GM18505 (cell line): ENCODE results near the gene COTL1.

Experiments used
- ATAC-seq: cut with Tn5 transposase; IDR thresholded peaks from one replicate; pipeline ENCODE4 v1.9.1; 2021; ENCODE audit not compliant: unreplicated experiment
- POLR2A ChIP-seq: IDR thresholded peaks from 4 replicates; pipeline ENCODE4 v1.6.1; 2011; ENCODE audit warnings: borderline replicate concordance; ENCODE audit not compliant: insufficient read depth, insufficient read length; ENCODE audit errors: extremely low read depth

Gene COTL1

DNA sequence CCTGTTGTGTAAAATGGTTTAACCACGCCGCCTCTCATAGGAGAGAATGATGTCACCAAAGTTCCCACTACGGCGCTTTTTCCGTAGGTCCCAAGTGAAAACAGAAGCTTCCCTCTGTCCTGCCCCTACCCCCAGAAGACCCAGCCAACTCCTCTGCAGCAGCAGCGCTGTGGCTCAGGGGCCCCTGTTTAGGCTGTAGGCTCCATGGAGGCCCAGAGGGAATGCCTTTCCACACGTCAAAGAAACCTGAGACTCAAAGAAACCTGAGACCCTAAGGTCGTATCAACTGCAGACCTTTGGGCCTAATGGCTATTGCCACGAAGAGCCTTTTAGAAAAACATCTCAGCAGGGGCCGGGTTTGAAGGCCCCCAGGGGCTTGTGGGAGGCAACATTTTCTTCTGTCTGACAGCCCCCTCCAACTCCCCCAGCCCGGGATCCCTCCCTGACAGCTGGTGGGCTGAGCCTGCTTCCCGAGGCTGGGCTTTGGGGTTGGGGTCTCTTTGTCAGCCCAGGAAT lies 70.3 kb downstream of the COTL1 start:
- no peak for TF ChIP-seq POLR2A
- no peak for ATAC-seq

DNA sequence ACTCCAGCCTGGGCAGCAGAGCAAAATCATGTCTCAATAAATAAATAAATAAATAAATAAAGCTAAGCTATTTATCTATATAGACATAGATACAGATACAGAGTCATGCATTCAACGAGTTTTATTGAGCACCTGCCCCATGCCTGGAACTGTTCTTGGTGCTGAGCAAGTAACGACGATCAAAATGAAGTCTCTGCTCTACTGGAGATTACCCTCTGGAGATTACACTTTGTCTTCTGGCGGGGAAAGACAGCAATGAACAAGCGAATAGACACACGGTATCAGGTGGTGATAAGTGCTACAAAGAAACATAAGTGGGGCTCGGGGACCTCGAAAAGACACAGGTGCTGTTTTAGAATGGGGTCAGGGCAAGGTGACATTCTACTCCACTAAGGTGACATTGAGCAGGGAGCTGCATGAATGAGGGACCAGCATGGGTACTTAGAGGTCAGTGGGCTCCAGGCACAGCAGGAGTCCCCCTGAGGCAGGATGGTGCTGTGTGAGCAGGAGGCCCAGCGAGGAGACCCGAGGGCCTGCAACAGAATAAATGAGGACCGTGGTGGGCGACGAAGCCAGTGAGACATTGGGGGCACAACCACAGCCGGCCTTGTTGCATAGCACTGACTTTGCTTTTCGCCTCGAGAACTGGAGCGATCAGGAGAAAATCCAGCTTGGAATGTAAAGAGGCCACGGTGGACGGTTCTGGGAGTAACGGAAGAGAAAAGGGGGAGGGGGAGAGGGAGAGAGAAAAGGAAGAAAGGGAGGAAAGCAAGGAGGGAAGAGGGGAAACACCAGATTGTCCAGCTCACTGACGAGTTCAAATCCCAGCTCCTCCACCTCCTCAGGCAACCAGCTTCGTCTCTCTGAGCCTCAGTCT lies 71.0 kb downstream of the COTL1 start:
- no peak for TF ChIP-seq POLR2A
- no peak for ATAC-seq

- no peak for ATAC-seq
- no peak for TF ChIP-seq POLR2A
Measured at GRCh38 chr16:84545114-84545737, 72.7 kb downstream of the COTL1 start.

DNA sequence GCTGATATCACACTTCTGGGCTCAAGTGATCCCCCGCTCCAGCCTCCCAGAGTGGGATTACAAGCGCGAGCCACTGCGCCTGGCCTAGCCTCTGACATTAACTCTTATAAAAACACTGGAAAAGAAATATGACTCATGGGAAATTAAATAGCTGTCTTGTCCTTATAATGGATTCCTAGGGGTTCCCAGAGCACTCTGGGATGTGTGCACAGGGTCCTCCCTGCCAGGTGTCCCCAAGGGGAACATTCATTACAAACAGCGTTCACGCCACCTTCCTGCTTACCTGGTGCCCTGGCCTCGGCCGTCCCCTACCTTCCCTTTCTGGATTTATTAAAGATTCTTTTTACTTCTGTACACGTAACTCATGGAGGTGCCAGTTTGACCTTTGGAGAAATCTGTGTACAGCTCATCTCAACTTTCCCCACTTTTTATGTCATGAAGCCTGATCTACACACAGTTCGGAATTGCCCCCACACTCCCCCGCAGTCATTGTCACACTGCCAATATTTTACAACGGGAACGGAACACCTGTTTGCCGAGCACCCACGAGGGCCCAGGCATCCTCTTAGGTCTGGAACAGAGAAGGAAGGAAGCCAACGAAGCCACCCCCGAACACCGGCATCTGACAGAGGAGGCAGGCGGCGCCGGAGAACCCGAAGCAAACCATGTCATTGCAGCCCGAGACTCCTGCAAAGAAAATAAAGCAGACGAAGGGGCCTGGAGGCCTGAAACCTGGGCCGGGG lies 73.7 kb downstream of the COTL1 start:
- TF ChIP-seq POLR2A: no peak
- no peak for ATAC-seq

DNA sequence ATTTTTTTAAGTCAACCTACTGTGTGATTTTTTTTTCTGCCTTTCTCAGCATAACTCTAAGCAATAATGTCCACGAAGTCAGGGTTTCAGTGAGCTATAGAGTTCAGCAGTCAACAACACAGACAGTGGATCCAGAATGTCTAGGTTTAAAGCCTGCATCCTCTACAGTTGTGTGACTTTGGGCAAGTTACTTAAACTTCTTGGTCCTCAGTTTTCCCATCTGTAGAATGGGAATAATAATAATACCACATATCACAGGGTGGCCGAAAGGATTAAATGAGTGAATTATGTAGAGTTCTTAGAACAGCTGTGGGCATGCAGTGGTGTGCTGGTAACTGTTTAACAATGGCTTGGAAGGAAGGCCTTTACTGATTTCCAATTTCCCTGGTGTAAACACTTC lies 74.6 kb downstream of the COTL1 start:
- no peak for ATAC-seq

DNA sequence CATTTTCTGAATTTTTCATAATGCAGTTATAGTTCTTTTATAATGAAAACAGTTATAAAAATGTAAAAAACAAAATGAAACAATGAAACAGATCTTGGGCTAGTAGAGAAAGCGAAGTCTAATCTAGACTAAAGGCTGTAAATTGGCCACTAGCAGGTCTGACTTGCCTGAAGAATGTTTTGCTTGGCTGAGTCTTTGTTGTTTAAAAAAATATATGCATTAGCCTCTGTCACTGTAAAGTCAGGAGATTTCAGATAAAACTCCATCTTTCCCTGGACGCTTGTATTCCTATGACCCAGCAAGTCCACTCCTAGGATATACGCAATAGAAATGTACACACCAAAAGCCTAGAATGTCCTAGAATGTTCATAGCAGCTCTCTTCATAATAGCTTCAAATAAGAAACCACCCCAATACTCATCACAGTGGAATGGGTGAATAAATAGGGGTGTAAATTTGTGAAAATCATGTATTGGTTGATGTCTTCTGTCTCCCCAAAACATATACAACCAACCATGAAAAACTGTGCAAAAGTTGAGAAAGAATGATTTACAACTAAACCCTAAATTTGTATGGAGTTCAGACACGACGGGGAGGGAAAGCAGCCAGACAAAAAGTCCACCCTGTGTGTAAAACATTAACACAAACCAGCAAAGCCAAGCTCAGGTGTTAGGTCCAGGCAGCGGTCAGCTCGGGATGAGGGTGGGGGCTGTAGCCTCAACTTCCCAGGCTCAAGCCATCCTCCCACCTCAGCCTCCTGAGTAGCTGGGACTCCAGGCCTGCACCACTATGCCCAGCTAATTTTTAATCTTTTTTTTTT lies 75.7 kb downstream of the COTL1 start:
- TF ChIP-seq POLR2A: no peak
- no peak for ATAC-seq

More for the DNA sequence above, 74.6 kb downstream of the COTL1 start:
- no peak for TF ChIP-seq POLR2A

- no peak for ATAC-seq
- no peak for TF ChIP-seq POLR2A
Measured at GRCh38 chr16:84540194-84540593, 77.7 kb downstream of the COTL1 start.

DNA sequence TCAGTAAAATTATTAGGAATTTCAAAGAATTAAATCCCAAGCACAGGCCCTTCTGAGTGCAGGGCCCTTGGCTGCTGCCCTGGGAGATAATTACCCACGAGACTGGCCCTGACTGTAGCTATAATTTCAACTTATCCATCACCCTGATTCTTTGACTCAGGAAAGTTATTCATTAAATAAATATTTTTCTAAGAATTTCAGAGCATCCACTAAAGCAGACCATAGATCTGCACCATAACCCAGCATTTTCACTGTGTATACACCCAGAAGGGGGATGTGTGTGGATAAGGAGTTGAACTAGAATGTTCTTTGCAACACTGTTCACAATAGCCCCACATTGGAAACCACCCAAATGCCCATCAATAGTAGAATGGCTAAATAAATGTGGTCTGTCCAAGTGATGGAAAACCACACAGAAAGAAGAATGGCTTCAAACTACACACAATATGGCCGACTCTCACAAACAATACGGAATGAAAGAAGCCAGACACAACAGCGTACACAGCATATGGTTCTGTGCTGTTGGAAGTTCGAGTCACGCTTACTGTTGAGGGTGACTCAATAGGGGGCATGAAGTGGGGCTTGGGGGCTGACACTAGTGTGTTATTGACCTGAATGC lies 79.5 kb downstream of the COTL1 start:
- no peak for ATAC-seq
- TF ChIP-seq POLR2A: no peak

- no peak for ATAC-seq
Measured at GRCh38 chr16:84537491-84538151, 80.3 kb downstream of the COTL1 start.

DNA sequence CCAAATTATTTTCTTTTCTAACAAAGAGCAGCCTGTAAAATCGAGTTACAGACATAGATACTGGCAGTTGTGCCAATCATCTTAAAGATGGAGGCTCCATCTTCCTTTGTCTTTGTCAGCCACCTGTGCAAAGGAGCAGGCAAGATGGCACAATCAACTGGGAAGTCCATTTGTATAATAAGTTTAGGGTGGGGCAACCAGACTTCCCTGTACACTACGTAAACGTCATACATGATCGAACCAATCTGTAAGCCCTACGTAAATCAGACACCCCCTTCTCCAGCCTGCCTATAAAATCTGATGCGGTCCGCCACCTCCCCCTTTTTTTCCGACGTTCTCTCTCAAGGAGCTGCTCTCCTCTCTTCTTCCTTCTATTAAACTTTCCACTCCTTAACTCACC lies 82.0 kb downstream of the COTL1 start:
- no peak for ATAC-seq

More at GRCh38 chr16:84537491-84538151, 80.3 kb downstream of the COTL1 start:
- TF ChIP-seq POLR2A: no peak

GRCh38 chr16:84535408-84535807 lies 82.5 kb downstream of the COTL1 start:
- ATAC-seq: no peak
- no peak for TF ChIP-seq POLR2A

More for the DNA sequence above, 82.0 kb downstream of the COTL1 start:
- TF ChIP-seq POLR2A: no peak

DNA sequence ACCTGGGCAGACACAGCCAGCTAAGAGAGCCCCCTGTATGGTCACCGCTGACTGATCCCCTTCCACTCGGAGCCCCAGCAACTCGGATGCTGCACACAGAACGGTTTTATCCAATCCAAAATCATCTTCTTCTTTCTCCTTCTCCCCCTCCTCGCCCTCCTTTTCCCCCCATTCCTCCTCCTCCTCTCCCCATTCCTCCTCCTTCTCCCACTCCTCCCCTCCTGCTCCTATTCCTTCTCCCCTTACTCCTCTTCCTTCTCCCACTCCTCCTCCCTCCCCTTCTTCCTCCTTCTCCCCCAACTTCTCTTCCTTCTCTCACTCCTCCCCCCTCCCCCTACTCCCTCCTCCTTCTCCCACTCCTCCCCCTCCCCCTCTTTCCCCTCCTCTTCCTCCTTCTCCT lies 83.1 kb downstream of the COTL1 start:
- TF ChIP-seq POLR2A: no peak
- no peak for ATAC-seq
